Upper lobe of right lung (tissue), 1 donor: ENCODE measurements around the gene WDFY2. TPM values are rescaled to one million over a fixed set of nuclear protein-coding genes. Genes with fewer than 3 reads are reported as not detected.

Source experiments
- ATAC-seq: fragments of 200-7000 bp; cut with Tn5 transposase; one replicate; pipeline ENCODE4 v1.9.1; 2020; ENCODE audit warnings: mild to moderate bottlenecking, moderate library complexity
- DNase-seq: peaks from one replicate; pipeline ENCODE4 v3.0.0-alpha.2; 2020
- H3K27ac ChIP-seq: fragments of 200-600 bp; one replicate; pipeline ENCODE4 v1.8.0; 2022
- H3K27me3 ChIP-seq: fragments of 200-600 bp; one replicate; pipeline ENCODE4 v1.8.0; 2022; ENCODE audit warnings: mild to moderate bottlenecking
- H3K36me3 ChIP-seq: fragments of 200-600 bp; one replicate; pipeline ENCODE4 v1.8.0; 2022
- H3K4me1 ChIP-seq: fragments of 200-600 bp; one replicate; pipeline ENCODE4 v1.8.0; 2022
- H3K4me3 ChIP-seq: fragments of 200-600 bp; one replicate; pipeline ENCODE4 v1.8.0; 2022; ENCODE audit warnings: mild to moderate bottlenecking
- H3K9me3 ChIP-seq: fragments of 200-600 bp; one replicate; pipeline ENCODE4 v1.8.0; 2022
- intact Hi-C: fragments of 100-400 bp; cut with DNase I; formaldehyde crosslinking; loops from one replicate; pipeline ENCODE4 v1.11.0; 2022
- total RNA-seq: library from RNA; stranded (reverse); fragmentation: NEBNext Ultra II Directional; extraction: Animal tissue kit (Norgen Biotek cat#: 25700); gene quantifications from one replicate; pipeline ENCODE4 v1.2.1, GENCODE V29; 2021
- TF ChIP-seq, protein P1 (sequence below): fragments of 200-600 bp; IDR thresholded peaks from one replicate; pipeline ENCODE4 v1.8.0; 2022; ENCODE audit warnings: antibody characterized with exemption
- donor health status: DM: no; HTN: yes; CAD: no; lungs with severe emphysema.

WDFY2 gene
- total RNA-seq, 1 donor from 2014 or later: 13.1 TPM

DNA sequence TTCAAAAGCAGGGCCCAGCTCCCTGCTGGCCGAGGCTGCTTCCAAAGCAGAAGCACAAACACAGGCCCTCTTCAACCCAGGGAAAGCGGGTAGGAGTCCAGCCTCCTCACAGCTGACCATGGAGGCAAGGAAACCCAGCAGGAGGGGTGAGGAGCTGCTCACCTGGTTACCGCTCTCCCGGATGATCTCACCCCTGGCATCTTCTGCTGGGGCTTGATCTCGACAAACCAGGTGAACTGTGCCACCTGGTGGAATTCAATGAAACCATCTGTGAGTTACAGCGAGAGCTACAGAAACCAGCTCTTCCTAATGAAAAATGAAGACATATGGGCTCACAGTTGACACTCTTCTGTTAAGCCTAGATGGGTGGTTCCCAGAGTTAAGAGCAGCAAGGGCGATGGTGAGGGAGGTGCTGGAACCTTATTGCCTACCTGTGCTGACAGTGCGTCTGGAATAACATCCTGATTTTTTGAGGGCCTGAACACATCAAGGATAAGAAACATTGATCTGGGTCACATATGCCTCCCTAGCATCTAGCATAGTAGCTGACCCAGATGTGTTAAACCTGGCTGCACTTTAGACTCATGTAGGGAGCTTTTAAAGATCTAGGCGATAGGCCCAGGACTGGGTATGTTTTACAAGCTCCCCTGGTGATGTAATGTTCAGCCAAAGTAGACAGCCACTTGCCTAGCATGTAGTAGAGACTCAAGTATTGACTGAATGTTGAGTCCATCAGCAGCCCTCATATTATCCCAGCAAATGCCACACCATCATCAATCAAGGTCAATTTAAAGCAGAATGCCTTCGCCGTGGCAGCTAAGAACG, 213.6 kb downstream of the WDFY2 start:
- intact Hi-C loops: no loop called here
- peaks cover 19% of the 10 kb centered on the region for H3K4me1 ChIP-seq

DNA sequence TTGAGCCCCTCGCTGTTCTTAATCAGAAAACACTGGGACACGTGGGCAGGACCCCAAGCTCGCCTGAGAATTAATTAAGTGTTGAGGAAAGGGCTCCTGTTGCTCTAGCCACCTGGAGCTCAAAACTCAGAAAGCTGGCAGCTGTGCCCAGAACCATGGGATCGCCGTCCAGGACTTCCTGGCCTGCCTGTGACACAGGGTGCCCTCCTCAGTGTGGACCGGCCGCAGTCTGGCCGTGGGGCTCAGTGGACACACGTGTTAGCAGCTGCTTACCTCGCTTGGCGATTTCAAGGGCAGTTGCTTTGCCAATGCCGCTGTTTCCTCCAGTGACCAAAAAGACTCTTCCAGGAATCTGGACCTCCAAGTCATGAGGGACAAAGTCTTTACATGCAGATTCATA, 215.0 kb downstream of the WDFY2 start:
- intact Hi-C loops: no loop called here
- TF ChIP-seq, protein P1, sequence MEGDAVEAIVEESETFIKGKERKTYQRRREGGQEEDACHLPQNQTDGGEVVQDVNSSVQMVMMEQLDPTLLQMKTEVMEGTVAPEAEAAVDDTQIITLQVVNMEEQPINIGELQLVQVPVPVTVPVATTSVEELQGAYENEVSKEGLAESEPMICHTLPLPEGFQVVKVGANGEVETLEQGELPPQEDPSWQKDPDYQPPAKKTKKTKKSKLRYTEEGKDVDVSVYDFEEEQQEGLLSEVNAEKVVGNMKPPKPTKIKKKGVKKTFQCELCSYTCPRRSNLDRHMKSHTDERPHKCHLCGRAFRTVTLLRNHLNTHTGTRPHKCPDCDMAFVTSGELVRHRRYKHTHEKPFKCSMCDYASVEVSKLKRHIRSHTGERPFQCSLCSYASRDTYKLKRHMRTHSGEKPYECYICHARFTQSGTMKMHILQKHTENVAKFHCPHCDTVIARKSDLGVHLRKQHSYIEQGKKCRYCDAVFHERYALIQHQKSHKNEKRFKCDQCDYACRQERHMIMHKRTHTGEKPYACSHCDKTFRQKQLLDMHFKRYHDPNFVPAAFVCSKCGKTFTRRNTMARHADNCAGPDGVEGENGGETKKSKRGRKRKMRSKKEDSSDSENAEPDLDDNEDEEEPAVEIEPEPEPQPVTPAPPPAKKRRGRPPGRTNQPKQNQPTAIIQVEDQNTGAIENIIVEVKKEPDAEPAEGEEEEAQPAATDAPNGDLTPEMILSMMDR: no peak
- no peaks in the 10 kb centered on the region for H3K9me3 ChIP-seq
- no peak overlapping the region for H3K27ac ChIP-seq
- H3K27me3 ChIP-seq: no peaks in the 10 kb centered on the region
- peaks cover 24% of the 10 kb centered on the region for H3K4me1 ChIP-seq
- no peak overlapping the region for H3K4me3 ChIP-seq
- ATAC-seq (no peak), DNase-seq (no peak)
- H3K36me3 ChIP-seq: no peaks in the 10 kb centered on the region

More for the DNA sequence above, 213.6 kb downstream of the WDFY2 start:
- Histone ChIP-seq H3K4me3 (no peak overlapping the region), H3K27me3 (no peaks in the 10 kb centered on the region), H3K27ac (no peak overlapping the region), H3K36me3 (no peaks in the 10 kb centered on the region), H3K9me3 (no peaks in the 10 kb centered on the region)
- DNase-seq: no peak
- TF ChIP-seq, protein P1: peak; percentile 41
- peak; percentile 72 for ATAC-seq

DNA sequence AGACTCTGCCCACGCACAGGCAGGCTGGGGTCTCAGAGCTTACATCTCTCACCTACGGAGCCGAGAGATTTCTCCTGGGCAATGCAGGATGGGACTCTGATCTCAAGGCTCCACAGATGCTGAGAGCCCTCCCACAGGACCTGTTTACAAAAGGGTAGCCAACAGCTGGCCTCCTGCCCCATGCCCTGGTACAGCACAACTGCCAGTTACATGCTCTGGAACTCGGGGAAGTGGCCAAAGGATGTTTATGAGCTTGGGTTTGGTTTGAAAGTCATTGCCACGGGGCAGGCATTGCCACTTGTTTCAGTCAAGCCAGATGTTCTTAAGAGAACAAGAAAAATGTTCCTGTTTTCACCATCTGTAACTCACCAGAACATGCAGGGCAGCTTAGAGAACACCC, 216.2 kb downstream of the WDFY2 start:
- DNase-seq (no peak), ATAC-seq (no peak)
- TF ChIP-seq, protein P1: no peak
- Histone ChIP-seq H3K4me3 (no peak overlapping the region), H3K9me3 (no peaks in the 10 kb centered on the region), H3K4me1 (peaks cover 35% of the 10 kb centered on the region), H3K27me3 (no peaks in the 10 kb centered on the region), H3K36me3 (no peaks in the 10 kb centered on the region), H3K27ac (no peak overlapping the region)
- intact Hi-C loops: no loop called here

DNA sequence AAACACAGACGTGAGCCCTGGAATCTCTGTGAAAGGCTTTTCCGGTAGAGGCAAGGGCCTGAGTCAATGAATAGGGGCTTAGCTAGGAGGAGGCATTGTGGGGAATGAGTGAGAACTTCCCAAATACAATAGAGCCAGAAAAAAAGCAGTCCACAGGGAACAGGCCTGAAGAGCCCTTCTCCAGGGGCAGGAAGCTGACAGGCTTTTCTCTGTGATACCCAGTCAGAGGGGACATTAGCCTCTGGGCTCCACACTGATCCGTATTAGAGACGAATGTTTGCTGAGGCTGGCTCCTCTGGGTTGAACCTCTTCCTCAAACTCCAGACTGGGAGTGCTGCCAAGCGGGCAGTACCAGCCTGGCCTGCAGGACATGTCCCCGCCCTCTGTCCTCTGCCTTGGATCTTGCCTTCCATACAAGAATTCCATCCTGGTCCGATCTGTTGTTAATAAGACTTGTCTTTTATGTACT, 217.4 kb downstream of the WDFY2 start:
- peak; percentile 36 for ATAC-seq

DNA sequence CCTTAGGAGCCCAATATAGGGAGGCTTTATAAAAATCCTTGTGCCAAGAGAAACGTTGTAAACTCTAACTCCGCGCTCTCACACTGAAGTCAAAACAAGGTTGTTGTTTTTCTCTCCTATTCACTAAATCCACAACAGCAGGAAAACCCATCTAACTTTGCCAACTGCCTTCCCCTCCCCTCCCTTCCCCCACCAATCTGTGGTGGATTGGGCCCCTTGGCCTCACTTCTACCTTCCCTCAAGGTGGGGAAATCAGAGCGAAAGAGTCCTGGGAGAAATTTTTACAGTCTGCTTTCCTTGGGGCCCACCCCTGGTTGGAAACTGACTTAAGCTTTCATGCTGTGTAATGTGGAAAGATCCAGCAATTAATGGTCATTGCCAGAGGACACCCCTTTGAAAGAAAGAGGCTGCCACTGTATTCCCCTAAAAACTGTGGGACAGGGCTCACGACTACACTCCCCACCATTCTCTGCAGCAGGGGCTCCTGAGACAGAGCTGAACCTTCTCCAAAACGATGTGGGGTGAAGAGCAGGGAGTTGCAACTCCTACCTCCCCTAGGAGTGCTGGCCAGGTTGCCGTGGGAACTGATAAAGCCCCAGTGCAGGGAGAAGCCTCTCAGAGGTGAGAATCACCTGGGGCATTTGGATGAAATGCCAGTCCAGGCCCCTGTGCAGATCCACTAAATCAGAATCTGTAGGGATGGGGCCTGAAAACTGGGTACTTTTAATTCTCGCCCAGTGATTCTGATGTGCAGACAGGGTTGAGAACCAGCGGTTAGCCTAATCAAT, 218.6 kb downstream of the WDFY2 start:
- Histone ChIP-seq H3K36me3 (no peaks in the 10 kb centered on the region), H3K27me3 (no peaks in the 10 kb centered on the region), H3K4me1 (peaks cover 35% of the 10 kb centered on the region), H3K9me3 (no peaks in the 10 kb centered on the region), H3K4me3 (peak overlapping the region; percentile 57), H3K27ac (peak overlapping the region; percentile 99)
- intact Hi-C loops: no loop called here
- ATAC-seq: no peak
- DNase-seq: no peak
- TF ChIP-seq, protein P1: no peak

More for the DNA sequence above, 217.4 kb downstream of the WDFY2 start:
- Histone ChIP-seq H3K27ac (peak overlapping the region; percentile 56), H3K4me1 (peaks cover 35% of the 10 kb centered on the region), H3K27me3 (no peaks in the 10 kb centered on the region), H3K4me3 (no peak overlapping the region), H3K36me3 (no peaks in the 10 kb centered on the region), H3K9me3 (no peaks in the 10 kb centered on the region)
- peak; percentile 90 for DNase-seq
- TF ChIP-seq, protein P1: no peak
- intact Hi-C loops: no loop called here
